Activated CD4-positive, alpha-beta T cell treated with anti-CD3 and anti-CD28 coated beads, Interleukin-2, amount 50 U/mL, for 1 hour (primary cell): Measurements from ENCODE around the gene PSPC1.

Source experiments
- DNase-seq: peaks from one replicate; pipeline ENCODE4 v3.0.0-alpha.2; 2020

The PSPC1 gene

DNA sequence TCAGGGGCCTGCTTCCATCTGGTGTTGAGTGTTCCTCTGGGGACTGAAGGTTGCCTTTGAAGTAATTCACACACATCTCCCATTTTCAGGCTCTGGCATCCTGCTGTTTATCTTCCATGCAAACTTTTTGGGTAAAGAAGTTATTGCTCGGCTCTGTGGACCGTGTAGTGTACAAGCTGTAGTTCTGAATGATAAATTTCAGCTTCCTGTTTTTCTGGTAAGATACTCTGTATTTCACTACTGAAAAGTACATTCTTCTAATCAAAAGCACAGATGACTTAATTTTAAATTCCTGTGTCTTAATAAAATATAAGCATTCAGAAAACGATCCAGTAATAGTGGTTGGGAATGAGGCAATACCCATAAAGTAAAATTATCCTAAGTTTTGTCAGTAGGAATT is 112.6 kb downstream of the PSPC1 start:
- DNase-seq = no peak

DNA sequence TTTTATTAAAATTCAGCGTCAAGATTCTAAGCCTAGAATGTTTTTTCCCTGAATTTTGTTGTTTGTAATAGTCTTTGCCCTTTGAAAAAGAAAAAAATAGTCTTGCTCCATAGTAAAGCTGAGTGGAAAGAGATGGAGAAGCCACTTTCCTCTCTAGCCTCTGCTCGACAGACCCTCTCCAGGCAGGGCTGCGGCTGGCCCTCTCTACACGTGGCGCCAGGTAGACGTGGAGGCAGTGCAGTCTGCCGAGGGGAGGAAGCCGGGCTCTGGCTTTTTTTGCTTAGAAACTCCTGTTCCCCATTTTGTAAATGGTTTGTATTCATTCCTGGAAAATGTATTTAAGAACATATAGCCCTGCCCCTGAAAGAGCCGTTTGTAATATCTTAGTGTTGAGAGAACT is 114.0 kb downstream of the PSPC1 start:
- no peak for DNase-seq

GRCh38 chr13:19665427-19665859 is 117.3 kb downstream of the PSPC1 start:
- DNase-seq = no peak

DNA sequence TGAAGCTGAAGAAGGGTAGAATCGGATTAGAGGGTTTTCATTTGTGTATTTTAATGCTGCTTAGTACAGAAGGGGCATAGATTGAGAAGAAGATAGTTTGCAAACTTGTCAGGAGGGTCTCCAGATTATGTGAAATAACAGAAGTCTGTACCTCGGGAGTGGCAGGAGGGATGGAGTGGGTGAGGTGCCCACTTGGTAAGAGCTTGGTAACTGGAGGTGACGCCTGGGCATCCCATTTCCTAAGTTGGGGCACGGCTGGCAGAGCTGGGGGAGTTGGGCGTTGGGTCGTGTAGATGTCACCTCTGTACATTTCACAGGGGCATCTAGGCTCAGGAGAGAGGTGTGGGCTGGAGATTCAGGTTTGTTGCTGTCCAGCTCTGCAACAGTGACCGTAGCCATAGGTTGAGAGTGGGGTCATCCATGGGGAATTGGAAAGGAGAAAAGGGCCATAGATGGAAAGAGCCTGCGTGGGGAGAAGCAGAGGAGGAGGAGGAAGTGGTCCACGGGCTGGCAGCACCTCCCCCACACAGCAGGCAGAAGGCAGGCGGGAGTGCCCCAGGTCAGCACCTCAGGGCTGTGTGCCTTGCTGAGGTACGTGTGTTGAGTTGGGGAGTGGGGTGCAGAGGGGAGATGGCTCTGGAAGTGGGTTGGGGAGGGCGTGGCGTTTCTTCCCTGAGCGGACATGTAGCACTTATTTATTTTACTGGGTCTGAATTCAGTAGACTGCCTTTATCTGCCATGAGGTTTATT is 118.1 kb downstream of the PSPC1 start:
- no peak for DNase-seq

GRCh38 chr13:19663416-19663979 is 119.2 kb downstream of the PSPC1 start:
- no peak for DNase-seq

DNA sequence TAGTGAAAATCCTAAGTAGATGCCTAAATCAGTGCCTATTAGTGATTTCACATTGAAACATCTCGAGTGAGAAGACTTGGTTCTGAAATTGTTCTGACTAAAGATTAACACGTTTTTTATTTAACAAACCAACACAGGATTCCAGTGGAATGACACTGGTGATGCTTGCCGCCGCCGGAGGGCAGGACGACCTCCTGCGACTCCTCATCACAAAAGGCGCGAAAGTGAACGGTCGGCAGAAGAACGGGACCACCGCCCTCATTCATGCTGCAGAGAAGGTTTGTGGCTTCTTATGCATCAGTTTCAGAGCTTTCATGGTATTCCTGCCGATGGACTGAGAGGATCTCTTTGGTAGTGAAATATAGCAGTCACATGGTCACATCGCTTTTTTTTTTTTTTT is 121.2 kb downstream of the PSPC1 start:
- no peak for DNase-seq

DNA sequence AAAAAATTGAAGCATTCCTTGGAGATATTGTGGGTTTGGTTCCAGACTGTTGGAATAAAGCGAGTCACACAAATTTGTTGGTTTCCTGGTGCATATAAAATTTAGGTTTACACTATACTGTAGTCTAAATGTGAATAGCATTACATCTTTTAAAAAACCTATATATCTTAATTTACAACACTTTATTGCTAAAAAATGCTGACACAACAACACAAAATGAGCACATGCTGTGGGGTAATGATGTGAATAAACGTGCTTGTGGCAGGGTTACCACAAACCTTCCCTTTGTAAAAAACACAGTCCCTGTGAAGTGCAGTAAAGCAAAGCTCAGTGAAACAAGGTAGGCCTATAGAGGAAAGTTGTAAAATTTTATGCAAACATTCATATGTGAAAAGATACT is 121.6 kb downstream of the PSPC1 start:
- no peak for DNase-seq

GRCh38 chr13:19658831-19659230 is 123.9 kb downstream of the PSPC1 start:
- no peak for DNase-seq

DNA sequence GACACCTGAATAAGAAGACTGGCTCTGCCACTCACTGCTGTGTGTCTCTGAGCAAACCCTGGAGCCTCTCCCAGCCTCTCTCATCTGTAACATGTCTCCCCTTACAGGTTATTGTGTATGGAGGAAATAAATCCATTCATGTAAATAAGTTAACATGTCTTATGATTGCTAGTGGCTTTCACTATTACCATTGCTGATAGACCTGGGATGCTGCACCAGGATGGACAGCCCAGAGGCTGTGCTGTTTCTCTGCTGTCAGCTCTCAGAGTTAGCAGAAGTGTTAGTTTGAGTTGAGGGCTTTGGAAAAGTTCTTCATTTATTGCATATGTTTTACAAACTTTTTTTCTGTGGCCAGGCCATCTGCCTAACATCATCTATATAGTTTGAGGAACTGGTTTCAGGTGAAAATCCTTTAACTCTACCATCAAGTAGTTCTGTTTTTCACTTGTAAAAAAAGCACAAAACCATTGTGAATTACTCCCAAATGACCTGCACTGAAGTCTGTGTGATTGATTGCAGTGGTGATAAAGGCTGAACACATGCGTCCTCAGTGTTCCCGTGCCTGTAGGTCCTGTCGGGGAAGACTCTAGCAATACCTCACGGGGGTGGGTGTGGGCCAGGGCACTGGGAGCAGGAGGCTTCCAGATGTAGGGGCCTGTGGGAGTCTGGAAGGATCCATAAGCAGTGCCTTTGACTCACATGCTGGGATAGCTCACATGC is 124.7 kb downstream of the PSPC1 start:
- no peak for DNase-seq
